Activated T-cell treated with anti-CD3 and anti-CD28 coated beads, Interleukin-2, amount 50 U/mL, for 72 hours (primary cell): ENCODE results near the gene TBC1D8B. TPM values are rescaled to one million over a fixed set of nuclear protein-coding genes. Genes with fewer than 3 reads are reported as not detected.
"Not testable (repeated sequence)": the region's sequence is repeated elsewhere in the genome, so short reads cannot be mapped to it uniquely, and the experiment has no call there.

Experiments used
- ATAC-seq, 2 donors: fragments of 150-1000 bp; cut with Tn5 transposase; replicated peaks in 1 of 2; 2 replicates each; pipeline ENCODE4 v1.10.0; 2021; ENCODE audit warnings: moderate library complexity in 2 of 2, mild to moderate bottlenecking in 1 of 2
- DNase-seq, 2 donors: peaks; one replicate each; pipeline ENCODE4 v3.0.0; 2021 to 2022; ENCODE audit warnings: mixed read lengths in 1 of 2
- H3K27ac Mint-ChIP-seq: one replicate; pipeline ENCODE4 v1.8.0; 2022; ENCODE audit warnings: mild to moderate bottlenecking, moderate library complexity, mixed read lengths
- H3K27me3 Mint-ChIP-seq: one replicate; pipeline ENCODE4 v1.8.0; 2022; ENCODE audit warnings: low read depth, mixed read lengths
- H3K36me3 Mint-ChIP-seq, 2 donors: one replicate each; pipeline ENCODE4 v1.8.0; 2022; ENCODE audit warnings: mixed read lengths in 2 of 2, mild to moderate bottlenecking in 1 of 2; ENCODE audit not compliant: insufficient read depth in 2 of 2
- H3K4me1 Mint-ChIP-seq: one replicate; pipeline ENCODE4 v1.8.0; 2022; ENCODE audit warnings: low read depth, mixed read lengths
- H3K4me3 Mint-ChIP-seq, 2 donors: one replicate each; pipeline ENCODE4 v1.8.0; 2022; ENCODE audit warnings: mild to moderate bottlenecking in 2 of 2, mixed read lengths in 2 of 2, moderate library complexity in 2 of 2
- H3K9me3 Mint-ChIP-seq, 2 donors: one replicate each; pipeline ENCODE4 v1.8.0; 2022; ENCODE audit warnings: mixed read lengths in 2 of 2
- total RNA-seq, 2 donors: library from RNA; stranded (reverse); gene quantifications; one replicate each; pipeline ENCODE4 v1.2.3, GENCODE V29; 2022

TBC1D8B gene
- under 1 TPM; 0.50 to 0.79 TPM for total RNA-seq

DNA sequence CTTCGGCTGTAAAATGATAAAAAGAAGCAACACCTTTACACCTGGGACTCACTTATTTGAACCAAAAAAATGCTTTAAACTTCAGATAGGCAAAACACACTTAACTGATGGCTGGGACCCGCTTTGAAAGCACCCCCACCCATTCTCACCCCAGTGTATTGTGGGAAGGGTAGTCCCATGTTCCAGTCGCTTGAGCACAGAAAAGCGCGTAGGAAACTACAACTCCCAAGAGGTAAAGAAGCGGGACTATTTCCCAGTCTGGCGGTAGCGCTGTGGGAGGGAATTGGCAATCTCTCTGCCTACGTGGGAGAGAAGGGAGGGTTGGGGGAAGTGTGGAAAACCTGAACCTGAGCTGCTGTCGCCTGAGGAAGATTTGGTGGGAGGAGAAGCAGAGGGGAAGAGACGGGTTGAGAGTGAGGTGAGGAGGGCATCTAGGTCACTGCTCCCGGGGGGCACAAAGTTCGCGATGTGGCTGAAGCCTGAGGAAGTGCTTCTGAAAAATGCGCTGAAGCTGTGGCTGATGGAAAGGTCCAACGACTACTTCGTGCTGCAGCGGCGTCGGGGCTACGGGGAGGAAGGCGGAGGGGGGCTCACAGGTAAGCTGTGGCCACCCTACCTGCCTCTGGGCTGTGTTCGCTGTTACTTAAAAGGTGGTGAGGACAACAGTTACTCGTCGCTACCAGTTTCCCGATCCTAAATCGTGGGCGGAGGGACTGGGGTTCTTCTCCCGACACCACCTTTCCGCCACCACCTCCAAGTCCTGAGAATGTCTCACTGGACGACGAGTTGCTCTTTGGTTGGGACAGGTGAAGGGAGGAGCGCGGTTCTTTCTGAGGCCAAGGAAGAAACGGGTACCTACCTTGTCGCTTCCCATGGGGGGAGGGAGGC lies at the start of gene TBC1D8B:
TSS of gene TBC1D8B (plus strand) at position 286 of the 888 bp plus-strand sequence. CDS start at position 467, 181 bp downstream.
- no peak within 1 kb of the TSS for H3K27ac Mint-ChIP-seq
- H3K4me1 Mint-ChIP-seq: peaks cover 6% of the 10 kb centered on the region
- H3K4me3 Mint-ChIP-seq: peak within 1 kb of the TSS; percentile 81 to 87
- ATAC-seq: peak; percentile 74 to 77
- no peaks in the 10 kb centered on the region for H3K9me3 Mint-ChIP-seq
- H3K27me3 Mint-ChIP-seq: peaks cover 61% of the 10 kb centered on the region
- no peaks in the 10 kb centered on the region for H3K36me3 Mint-ChIP-seq
- peak; percentile 6 to 8 for DNase-seq

DNA sequence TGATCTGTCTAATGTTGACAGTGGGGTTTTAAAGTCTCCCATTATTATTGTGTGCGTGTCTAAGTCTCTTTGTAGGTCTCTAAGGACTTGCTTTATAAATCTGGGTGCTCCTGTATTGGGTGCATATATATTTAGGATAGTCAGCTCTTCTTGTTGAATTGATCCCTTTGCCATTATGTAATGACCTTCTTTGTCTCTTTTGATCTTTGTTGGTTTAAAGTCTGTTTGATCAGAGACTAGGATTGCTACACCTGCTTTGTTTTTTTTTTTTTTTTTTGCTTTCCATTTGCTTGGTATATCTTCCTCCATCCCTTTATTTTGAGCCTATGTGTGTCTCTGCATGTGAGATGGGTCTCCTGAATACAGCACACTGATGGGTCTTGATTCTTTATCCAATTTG lies 33.2 kb upstream of the TBC1D8B start:
- not testable (repeated sequence) for H3K36me3 Mint-ChIP-seq, H3K27ac Mint-ChIP-seq, ATAC-seq

DNA sequence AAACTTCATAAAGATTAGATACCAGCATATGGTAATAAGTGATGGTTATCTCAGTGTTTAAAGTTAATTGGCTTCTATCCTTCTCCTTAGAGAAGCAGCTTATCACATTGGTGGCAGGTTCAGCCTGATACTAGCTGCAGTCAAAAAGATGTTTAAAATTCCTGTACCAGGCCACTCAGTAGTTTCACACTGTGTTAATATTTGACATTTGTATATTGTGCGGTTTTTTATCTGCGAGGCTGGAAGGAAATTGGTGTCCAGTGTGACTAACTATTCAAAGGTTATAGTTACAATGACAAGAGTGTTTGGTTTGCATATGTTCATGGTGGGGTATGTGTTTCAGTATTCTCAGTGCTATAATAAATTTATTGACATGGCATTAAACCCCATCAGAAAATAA lies 27.5 kb upstream of the TBC1D8B start:
- no peak for DNase-seq
- peaks cover 25% of the 10 kb centered on the region for H3K27me3 Mint-ChIP-seq
- H3K9me3 Mint-ChIP-seq: no peaks in the 10 kb centered on the region
- no peak for ATAC-seq
- H3K4me1 Mint-ChIP-seq: no peaks in the 10 kb centered on the region
- no peak overlapping the region for H3K4me3 Mint-ChIP-seq
- no peak overlapping the region for H3K27ac Mint-ChIP-seq
- no peaks in the 10 kb centered on the region for H3K36me3 Mint-ChIP-seq

More for the DNA sequence above, 33.2 kb upstream of the TBC1D8B start:
- H3K9me3 Mint-ChIP-seq, H3K4me3 Mint-ChIP-seq, DNase-seq, H3K4me1 Mint-ChIP-seq: not testable (repeated sequence)
- peaks cover 39% of the 10 kb centered on the region for H3K27me3 Mint-ChIP-seq

DNA sequence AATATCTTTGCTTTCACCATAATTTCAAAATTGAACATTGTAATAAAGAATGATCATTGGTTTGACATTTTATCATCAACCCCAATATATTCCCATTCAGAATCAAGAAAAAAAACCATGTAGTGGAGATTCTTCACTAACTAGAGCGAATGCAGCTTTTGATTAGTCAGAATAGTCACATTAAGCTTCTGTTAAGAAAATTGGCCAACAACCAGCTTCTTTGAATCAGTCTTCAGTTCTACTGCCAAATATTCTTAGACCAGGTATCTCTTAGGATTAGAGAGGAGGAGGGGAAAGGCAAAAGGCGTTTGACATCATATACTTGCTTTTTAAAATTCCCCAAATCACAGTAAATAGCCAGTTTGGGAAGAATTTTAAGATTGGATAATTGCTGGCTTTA lies 22.2 kb upstream of the TBC1D8B start:
- Mint-ChIP-seq H3K36me3 (no peaks in the 10 kb centered on the region), H3K9me3 (no peaks in the 10 kb centered on the region), H3K4me1 (no peaks in the 10 kb centered on the region), H3K27me3 (peaks cover 50% of the 10 kb centered on the region), H3K4me3 (no peak overlapping the region), H3K27ac (no peak overlapping the region)
- no peak for ATAC-seq
- DNase-seq: no peak

DNA sequence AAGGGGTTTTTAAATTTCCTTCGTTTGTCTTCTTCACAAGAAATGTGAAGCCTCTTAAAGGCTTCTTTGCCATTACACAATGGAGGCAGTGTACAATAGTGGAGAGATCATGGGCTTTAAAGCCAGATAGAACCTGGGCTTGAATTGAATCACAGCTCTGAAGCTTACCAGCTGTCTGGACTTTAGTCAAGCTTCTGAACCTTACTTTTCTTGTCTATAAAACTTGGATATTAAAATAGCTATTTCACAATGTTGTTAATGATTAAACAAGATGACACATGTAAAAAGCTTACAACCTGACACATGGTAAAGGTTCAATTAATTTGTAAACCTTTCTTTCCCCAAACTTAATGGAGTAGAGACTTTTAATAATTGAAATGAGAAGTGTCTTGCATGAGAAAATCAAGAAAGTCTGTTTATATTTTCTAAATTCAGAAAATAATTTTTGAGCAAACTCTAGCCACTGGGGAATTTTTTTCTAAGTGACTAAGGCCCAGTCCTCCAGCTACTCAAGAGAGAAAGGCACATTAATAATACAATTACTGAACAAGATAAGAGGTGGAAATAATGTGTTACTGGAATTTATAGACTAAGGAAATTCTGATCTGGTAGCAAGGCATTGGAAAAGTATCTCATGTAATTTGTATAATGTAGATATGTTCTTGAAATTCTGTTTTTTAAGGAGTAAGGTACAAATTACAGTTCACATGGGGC lies 21.7 kb upstream of the TBC1D8B start:
- H3K36me3 Mint-ChIP-seq: no peaks in the 10 kb centered on the region
- no peak overlapping the region for H3K4me3 Mint-ChIP-seq
- no peak for DNase-seq
- peaks cover 56% of the 10 kb centered on the region for H3K27me3 Mint-ChIP-seq
- ATAC-seq: no peak
- no peak overlapping the region for H3K27ac Mint-ChIP-seq
- no peaks in the 10 kb centered on the region for H3K4me1 Mint-ChIP-seq
- no peaks in the 10 kb centered on the region for H3K9me3 Mint-ChIP-seq

DNA sequence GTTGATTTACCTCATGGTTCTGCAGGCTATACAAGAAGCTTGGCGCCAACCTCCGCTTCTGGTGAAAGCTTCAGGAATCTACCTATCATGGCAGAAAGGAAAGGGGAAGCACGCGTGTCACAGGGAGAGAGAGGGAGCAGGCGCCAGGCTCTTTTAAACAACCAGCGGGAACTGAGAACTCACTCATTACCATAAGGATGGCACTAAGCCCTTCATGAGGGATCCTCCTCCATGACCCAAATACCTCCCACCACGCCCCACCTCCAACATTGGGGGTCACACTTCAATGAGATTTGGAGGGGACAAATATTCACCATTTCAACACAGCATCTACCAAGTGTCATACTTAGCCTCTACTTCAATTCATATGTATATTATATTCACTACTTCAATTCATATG lies 18.8 kb upstream of the TBC1D8B start:
- ATAC-seq: no peak
- no peaks in the 10 kb centered on the region for H3K4me1 Mint-ChIP-seq
- no peak for DNase-seq
- H3K4me3 Mint-ChIP-seq: no peak overlapping the region
- peaks cover 67% of the 10 kb centered on the region for H3K27me3 Mint-ChIP-seq
- no peak overlapping the region for H3K27ac Mint-ChIP-seq
- H3K9me3 Mint-ChIP-seq: no peaks in the 10 kb centered on the region
- no peaks in the 10 kb centered on the region for H3K36me3 Mint-ChIP-seq

DNA sequence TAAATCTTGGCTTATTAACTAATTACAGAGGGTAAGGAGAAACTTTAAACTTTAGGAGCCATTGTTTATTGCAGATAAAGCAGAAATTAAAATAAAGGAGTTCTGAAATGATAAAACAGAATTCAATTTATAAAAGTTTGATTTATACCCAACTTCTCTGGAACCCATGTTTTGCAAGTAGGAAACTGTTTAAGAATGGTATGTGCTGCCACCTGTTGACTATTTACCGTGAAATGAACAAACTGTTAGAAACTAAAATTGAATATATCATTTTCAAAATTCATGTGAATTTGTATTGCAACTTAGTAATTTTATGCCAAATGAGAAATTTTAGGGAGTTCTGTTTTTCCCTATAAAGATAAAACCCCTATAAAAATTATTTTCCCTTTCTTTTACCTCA lies 11.0 kb upstream of the TBC1D8B start:
- Mint-ChIP-seq H3K4me3 (no peak overlapping the region), H3K27ac (no peak overlapping the region), H3K9me3 (no peaks in the 10 kb centered on the region), H3K36me3 (no peaks in the 10 kb centered on the region), H3K27me3 (peaks cover 15% of the 10 kb centered on the region), H3K4me1 (no peaks in the 10 kb centered on the region)
- ATAC-seq: no peak
- no peak for DNase-seq

DNA sequence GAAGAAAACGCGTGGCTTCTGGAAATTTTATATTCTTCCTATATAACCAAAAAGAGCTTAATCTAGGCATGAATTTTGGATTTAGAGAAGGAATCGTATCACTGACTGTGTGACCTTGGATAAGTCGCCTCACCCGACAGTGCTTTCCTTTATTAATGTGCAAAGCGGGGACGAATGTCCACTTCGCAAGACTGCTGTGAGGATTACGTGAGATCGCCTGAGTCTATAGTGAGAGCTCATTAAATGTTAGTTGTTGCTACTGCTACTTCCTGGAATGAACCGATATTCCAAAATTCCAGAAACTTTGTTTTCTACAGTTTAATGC lies 448 bp upstream of the TBC1D8B start:
- ATAC-seq: no peak
- no peaks in the 10 kb centered on the region for H3K9me3 Mint-ChIP-seq
- H3K27me3 Mint-ChIP-seq: peaks cover 61% of the 10 kb centered on the region
- no peaks in the 10 kb centered on the region for H3K36me3 Mint-ChIP-seq
- peaks cover 6% of the 10 kb centered on the region for H3K4me1 Mint-ChIP-seq
- DNase-seq: no peak
- peak overlapping the region; percentile 81 to 87 for H3K4me3 Mint-ChIP-seq
- H3K27ac Mint-ChIP-seq: no peak overlapping the region

DNA sequence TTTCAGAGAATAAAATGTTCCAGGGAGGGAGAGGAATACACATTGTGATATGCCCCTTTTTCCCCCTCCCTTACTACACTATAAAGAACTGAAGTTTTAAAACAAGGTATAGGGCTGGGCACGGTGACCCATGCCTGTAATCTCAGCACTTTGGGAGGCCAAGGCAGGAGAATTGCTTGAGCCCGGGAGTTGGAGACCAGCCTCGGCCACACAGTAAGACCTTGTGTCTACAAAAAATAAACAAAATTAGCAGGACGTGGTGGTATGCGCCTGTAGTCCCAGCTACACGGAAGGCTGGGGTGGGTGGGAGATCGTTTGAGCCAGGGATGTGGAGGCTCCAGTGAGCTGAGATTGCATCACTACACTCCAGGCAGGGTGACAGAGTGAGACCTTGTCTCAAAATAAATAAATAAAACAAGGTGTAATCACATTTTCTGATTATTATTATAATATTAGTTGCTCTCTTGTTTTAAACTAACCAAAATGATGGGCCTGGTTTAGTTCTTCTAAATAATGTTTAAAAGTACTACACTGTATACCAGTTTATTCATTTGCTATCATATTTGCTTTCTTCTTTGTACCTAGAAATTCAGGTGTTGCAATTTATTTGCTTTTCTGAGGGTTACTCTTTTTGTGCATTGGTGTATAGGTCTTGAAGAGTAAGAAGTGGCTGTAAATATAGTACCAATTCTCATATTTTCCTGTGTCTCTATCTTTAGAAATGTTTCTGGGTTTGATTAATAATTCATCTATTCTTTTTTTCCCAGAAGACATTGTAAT lies 8.8 kb downstream of the TBC1D8B start:
- Mint-ChIP-seq H3K4me1 (no peaks in the 10 kb centered on the region), H3K9me3 (no peaks in the 10 kb centered on the region), H3K27ac (no peak overlapping the region), H3K27me3 (peaks cover 19% of the 10 kb centered on the region), H3K4me3 (no peak overlapping the region), H3K36me3 (no peaks in the 10 kb centered on the region)
- no peak for DNase-seq
- ATAC-seq: no peak

DNA sequence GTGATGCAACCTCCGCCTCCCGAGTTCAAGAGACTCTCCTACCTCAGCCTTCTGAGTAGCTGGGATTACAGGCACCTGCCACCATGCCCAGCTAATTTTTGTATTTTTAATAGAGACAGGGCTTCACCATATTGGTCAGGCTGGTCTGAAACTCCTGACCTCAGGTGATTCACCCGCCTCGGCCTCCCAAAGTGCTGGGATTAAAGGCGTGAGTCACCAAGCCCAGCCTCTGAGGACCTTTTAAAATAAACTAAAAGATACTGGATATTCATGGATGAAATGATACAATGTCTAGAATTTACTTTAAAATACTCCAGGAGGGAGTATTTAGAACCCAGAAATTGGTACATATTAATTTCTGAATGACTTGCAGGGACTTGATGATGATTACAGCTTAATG lies 10.5 kb downstream of the TBC1D8B start:
- ATAC-seq, H3K36me3 Mint-ChIP-seq, DNase-seq, H3K27ac Mint-ChIP-seq, H3K4me1 Mint-ChIP-seq, H3K9me3 Mint-ChIP-seq, H3K4me3 Mint-ChIP-seq: not testable (repeated sequence)
- H3K27me3 Mint-ChIP-seq: peaks cover 23% of the 10 kb centered on the region

DNA sequence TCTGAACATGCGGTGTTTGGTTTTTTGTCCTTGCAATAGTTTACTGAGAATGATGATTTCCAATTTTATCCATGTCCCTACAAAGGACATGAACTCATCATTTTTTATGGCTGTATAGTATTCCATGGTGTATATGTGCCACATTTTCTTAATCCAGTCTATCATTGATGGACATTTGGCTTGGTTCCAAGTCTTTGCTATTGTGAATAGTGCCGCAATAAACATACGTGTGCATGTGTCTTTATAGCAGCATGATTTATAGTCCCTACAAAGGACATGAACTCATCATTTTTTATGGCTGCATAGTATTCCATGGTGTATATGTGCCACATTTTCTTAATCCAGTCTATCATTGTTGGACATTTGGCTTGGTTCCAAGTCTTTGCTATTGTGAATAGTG lies 11.6 kb downstream of the TBC1D8B start:
- H3K9me3 Mint-ChIP-seq, H3K36me3 Mint-ChIP-seq, ATAC-seq, H3K4me3 Mint-ChIP-seq, DNase-seq, H3K27ac Mint-ChIP-seq, H3K4me1 Mint-ChIP-seq: not testable (repeated sequence)
- H3K27me3 Mint-ChIP-seq: peaks cover 23% of the 10 kb centered on the region

DNA sequence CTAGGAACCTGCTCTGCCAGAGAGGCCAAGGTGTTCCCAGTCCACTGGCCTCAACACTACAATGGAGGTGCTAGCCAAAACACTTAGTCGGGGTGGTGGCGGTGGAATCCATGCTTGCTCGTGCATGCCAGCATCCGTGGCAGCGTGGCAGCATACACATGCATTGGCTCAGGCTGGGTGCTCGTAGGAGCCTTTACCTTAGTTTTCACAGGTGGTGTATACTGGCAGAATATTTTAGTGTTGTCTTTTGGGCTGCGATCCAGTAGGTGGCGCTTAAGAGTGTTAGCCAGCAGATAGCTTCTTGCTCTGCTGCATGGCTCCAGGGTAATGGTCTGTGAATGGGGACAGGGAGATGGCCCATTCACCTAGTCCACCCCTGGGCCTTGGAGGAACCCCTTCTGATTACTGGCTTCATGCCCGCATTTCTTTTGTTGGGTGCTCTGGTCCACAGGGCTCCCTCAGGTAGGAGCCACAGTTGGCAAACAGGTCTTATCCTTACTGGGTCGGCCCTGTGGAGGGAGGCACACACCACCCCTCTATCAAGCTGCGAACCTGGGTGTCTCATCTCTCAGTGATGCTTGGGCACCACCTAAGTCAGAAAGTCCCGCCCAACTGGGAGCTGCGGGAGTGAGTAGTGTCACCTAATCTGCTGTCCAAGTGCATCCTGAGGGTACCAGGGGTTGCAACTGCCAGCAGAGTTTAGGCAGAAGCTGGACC lies 60.7 kb downstream of the TBC1D8B start:
- Mint-ChIP-seq H3K4me3 (no peak overlapping the region), H3K4me1 (no peaks in the 10 kb centered on the region), H3K36me3 (no peaks in the 10 kb centered on the region), H3K27me3 (peaks cover 47% of the 10 kb centered on the region), H3K9me3 (peaks cover 0 to 1% of the 10 kb centered on the region in 2 donors), H3K27ac (no peak overlapping the region)
- DNase-seq (peak; percentile 2 to 12), ATAC-seq (no peak)
